ENCODE measurements around the gene ZBTB3.
"Not testable (repeated sequence)": the region's sequence is repeated elsewhere in the genome, so short reads cannot be mapped to it uniquely, and the experiment has no call there.

Gene ZBTB3

DNA sequence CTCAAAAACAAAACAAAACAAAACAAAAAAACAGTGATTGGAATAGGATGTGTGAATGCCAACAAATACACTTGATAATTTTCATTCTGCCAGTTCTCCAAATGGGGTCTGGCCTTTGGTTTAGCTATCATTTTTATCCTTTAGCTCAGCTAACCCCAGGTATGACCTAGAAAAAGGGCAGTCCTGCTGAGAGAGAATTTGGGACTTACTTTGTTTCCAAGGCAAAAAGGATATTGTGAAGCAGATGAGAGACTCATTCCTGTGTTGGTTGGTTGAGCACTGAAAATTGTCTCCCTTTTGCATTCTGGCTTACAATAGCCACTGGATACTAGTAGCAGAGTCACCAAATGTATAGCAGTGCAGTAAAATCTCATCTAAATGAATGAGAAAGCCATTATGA lies 16.8 kb downstream of the ZBTB3 start (continued):
- TF ChIP-seq ZNF112 (tag by site-specific recombination; IDR thresholded peaks at IDR 0.05), result no peak

DNA sequence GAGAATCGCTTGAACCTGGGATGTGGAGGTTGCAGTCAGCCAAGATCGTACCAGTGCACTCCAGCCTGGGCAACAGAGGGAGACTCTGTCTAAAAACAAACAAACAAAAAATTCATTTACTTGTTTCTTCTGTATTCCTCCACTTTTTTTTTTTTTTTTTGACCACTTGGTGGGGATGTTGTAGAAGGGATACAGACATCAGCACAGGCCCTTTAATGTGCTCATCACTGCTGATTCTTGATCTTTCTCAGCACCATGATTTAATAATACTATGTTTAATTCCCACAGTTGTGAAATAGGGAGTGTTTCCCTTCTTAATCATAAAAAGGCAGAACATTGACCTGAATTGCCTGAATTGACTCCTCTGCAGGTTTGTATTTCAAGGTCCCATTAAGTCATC lies 21.1 kb downstream of the ZBTB3 start:
- no peaks in the 10 kb centered on the region for H3K9me3 ChIP-seq (ENCODE audit: control insufficient read depth, insufficient read depth, low read depth, low read length)
- no peak overlapping the region for H3K27ac ChIP-seq (ENCODE audit: extremely low read depth, low read depth, low read length)
- peaks cover 19 to 41% of the 10 kb centered on the region in 2 experiments; a peak in 2 of 3 replicates for H3K36me3 ChIP-seq (ENCODE audit: control insufficient read depth in 2 of 2, insufficient read depth in 1 of 2, low read length in 2 of 2)
- ChIA-PET CTCF (interaction anchor here (0.6 to 1.4 kb wide), 4 partner anchors 20 to 290 kb away, joined by 3 to 5 read pairs (median 4); partner anchors contain the start of gene ZBTB3), POLR2A (interaction anchor here (10.0 kb wide), 1 partner anchor 22 kb away, joined by 137 read pairs; the partner anchor contains the start of gene ZBTB3)
- peaks cover 4% of the 10 kb centered on the region; the same call in 1 of the 2 replicates for H3K4me1 ChIP-seq (ENCODE audit: control insufficient read depth, insufficient read depth, low read length)
- no peak overlapping the region for H3K4me3 ChIP-seq (ENCODE audit: low read depth, low read length)
- TF ChIP-seq ZNF416 (tag by site-specific recombination; IDR thresholded peaks at IDR 0.05) (no peak), ZNF521 (tag by site-specific recombination; IDR thresholded peaks at IDR 0.05) (no peak), ZNF654 (tag by site-specific recombination; IDR thresholded peaks at IDR 0.05; ENCODE audit: low read depth) (peak; percentile 55), ZBTB20 (tag by site-specific recombination; IDR thresholded peaks at IDR 0.05) (no peak), KLF16 (tag by site-specific recombination; IDR thresholded peaks at IDR 0.05) (no peak)
- TF ChIP-seq, protein P1, sequence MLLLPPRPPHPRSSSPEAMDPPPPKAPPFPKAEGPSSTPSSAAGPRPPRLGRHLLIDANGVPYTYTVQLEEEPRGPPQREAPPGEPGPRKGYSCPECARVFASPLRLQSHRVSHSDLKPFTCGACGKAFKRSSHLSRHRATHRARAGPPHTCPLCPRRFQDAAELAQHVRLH (tag by site-specific recombination; IDR thresholded peaks at IDR 0.05), result no peak
- TF ChIP-seq, protein P2, sequence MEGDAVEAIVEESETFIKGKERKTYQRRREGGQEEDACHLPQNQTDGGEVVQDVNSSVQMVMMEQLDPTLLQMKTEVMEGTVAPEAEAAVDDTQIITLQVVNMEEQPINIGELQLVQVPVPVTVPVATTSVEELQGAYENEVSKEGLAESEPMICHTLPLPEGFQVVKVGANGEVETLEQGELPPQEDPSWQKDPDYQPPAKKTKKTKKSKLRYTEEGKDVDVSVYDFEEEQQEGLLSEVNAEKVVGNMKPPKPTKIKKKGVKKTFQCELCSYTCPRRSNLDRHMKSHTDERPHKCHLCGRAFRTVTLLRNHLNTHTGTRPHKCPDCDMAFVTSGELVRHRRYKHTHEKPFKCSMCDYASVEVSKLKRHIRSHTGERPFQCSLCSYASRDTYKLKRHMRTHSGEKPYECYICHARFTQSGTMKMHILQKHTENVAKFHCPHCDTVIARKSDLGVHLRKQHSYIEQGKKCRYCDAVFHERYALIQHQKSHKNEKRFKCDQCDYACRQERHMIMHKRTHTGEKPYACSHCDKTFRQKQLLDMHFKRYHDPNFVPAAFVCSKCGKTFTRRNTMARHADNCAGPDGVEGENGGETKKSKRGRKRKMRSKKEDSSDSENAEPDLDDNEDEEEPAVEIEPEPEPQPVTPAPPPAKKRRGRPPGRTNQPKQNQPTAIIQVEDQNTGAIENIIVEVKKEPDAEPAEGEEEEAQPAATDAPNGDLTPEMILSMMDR (tag by site-specific recombination; IDR thresholded peaks at IDR 0.05), result peak; percentile 34; the same call in 1 of the 2 replicates

DNA sequence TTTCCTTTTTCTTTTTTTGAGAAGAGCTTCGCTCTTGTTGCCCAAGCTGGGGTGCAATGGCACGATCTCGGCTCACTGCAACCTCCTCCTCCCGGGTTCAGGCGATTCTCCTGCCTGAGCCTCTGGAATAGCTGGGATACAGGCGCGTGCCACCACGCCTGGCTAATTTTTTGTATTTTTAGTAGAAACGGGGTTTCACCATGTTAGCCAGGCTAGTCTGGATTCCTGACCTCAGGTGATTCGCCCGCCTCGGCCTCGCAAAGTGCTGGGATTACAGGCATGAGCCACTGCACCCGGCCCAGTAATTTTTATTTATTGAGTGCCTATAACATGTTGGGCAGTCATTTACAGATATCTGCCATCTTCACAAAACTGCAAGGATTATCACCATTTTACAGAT lies 23.9 kb downstream of the ZBTB3 start:
- ChIA-PET CTCF (interaction anchor here (0.9 to 2.5 kb wide), 2 partner anchors 25 to 39 kb away, joined by 4 to 13 read pairs; no protein-coding TSS in a partner anchor), POLR2A (interaction anchor here (0.6 to 10.0 kb wide), 7 partner anchors 25 to 315 kb away, joined by 3 to 137 read pairs (median 3); partner anchors contain the start of genes B3GAT3, SLC3A2, TAF6L and ZBTB3)
- H3K4me3 ChIP-seq (ENCODE audit: low read depth, low read length); H3K27ac ChIP-seq (ENCODE audit: extremely low read depth, low read depth, low read length); H3K9me3 ChIP-seq (ENCODE audit: control insufficient read depth, insufficient read depth, low read depth, low read length); H3K4me1 ChIP-seq (ENCODE audit: control insufficient read depth, insufficient read depth, low read length): not testable (repeated sequence)
- H3K36me3 ChIP-seq (ENCODE audit: control insufficient read depth in 2 of 2, insufficient read depth in 1 of 2, low read length in 2 of 2), result peaks cover 15 to 37% of the 10 kb centered on the region in 2 experiments; a peak in 2 of 3 replicates

DNA sequence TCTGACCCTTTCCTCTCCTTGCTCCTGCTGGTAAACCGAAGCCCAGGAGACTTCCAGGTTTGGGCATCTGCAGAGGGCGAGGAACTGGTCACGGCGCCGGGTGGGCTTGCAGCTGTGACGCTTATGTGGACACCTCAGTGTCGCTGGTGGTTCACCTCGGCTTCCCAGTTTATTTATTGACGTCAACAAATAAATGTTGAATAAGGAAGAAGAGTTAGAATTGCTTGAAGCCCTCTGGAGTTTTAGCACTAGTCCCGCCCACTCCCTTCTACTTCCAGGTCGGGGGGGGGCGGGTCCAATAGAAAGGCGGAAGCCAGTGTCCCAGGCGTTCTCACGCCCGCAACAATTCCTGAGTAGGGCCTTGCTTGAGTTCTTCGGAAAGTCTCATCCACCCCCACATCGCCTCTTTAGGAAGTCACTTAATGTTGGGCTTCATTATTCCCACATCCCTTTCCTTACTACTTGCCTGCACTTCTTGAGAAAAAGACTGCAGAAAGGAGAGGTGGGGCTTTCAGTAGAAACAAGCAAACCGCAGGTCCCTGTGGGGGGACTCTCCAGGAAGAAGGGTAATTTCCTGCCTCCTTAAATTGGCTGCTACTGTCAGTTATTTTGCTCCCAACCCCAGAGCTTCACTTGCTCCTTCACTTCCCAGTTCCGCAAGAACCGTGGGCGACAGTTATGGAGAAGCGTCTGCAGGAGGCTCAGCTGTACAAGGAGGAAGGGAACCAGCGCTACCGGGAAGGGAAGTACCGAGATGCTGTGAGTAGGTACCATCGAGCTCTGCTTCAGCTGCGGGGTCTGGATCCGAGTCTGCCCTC lies 25.6 kb downstream of the ZBTB3 start, which contains the start of gene TTC9C:
TSS of gene TTC9C (plus strand) at position 316 of the 818 bp plus-strand sequence. CDS start at position 679, 363 bp downstream.
- no peaks in the 10 kb centered on the region for H3K9me3 ChIP-seq (ENCODE audit: control insufficient read depth, insufficient read depth, low read depth, low read length)
- CTCF ChIA-PET, result interaction anchor here (0.7 to 0.9 kb wide), 2 partner anchors 41 to 413 kb away, joined by 3 to 5 read pairs; no protein-coding TSS in a partner anchor
- H3K36me3 ChIP-seq (ENCODE audit: control insufficient read depth in 2 of 2, insufficient read depth in 1 of 2, low read length in 2 of 2), result peaks cover 6 to 45% of the 10 kb centered on the region in 2 experiments; a peak in 2 of 3 replicates
- H3K4me1 ChIP-seq (ENCODE audit: control insufficient read depth, insufficient read depth, low read length), result peaks cover 4% of the 10 kb centered on the region; the same call in 1 of the 2 replicates
- peak within 1 kb of the TSS; percentile 93 for H3K4me3 ChIP-seq (ENCODE audit: low read depth, low read length)
- POLR2A ChIA-PET, result interaction anchor here (0.6 to 10.0 kb wide), 23 partner anchors 17 to 156 kb away, joined by 3 to 137 read pairs (median 9); partner anchors contain the start of genes BSCL2, EEF1G, GNG3 and INTS5
- H3K27ac ChIP-seq (ENCODE audit: extremely low read depth, low read depth, low read length), result peak within 1 kb of the TSS; percentile 98
- TF ChIP-seq ZNF791 (tag by site-specific recombination; IDR thresholded peaks at IDR 0.05) (no peak), GLIS2 (tag by site-specific recombination; IDR thresholded peaks at IDR 0.05) (0 out of 2 replicates have a peak, but pooled peaks have one; percentile 34), ZNF830 (tag by site-specific recombination; IDR thresholded peaks at IDR 0.05; ENCODE audit: low read depth) (no peak), KLF9 (tag by site-specific recombination; IDR thresholded peaks at IDR 0.05; ENCODE audit: low read depth) (peak; percentile 83), KLF8 (tag by site-specific recombination; IDR thresholded peaks at IDR 0.05) (peak; percentile 44; the same call in 1 of the 2 replicates), ZNF341 (tag by site-specific recombination; IDR thresholded peaks at IDR 0.05; ENCODE audit: low read depth) (peak; percentile 59), EGR2 (tag by site-specific recombination; IDR thresholded peaks at IDR 0.05; ENCODE audit: low read depth) (peak; percentile 27; the same call in 1 of the 2 replicates), BCL11A (tag by site-specific recombination; IDR thresholded peaks at IDR 0.05; ENCODE audit: low read depth) (no peak)
- TF ChIP-seq, protein P3, sequence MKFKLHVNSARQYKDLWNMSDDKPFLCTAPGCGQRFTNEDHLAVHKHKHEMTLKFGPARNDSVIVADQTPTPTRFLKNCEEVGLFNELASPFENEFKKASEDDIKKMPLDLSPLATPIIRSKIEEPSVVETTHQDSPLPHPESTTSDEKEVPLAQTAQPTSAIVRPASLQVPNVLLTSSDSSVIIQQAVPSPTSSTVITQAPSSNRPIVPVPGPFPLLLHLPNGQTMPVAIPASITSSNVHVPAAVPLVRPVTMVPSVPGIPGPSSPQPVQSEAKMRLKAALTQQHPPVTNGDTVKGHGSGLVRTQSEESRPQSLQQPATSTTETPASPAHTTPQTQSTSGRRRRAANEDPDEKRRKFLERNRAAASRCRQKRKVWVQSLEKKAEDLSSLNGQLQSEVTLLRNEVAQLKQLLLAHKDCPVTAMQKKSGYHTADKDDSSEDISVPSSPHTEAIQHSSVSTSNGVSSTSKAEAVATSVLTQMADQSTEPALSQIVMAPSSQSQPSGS (tag by site-specific recombination; IDR thresholded peaks at IDR 0.05; ENCODE audit: low read depth), result peak; percentile 31; the same call in 1 of the 2 replicates
- TF ChIP-seq, protein P4, sequence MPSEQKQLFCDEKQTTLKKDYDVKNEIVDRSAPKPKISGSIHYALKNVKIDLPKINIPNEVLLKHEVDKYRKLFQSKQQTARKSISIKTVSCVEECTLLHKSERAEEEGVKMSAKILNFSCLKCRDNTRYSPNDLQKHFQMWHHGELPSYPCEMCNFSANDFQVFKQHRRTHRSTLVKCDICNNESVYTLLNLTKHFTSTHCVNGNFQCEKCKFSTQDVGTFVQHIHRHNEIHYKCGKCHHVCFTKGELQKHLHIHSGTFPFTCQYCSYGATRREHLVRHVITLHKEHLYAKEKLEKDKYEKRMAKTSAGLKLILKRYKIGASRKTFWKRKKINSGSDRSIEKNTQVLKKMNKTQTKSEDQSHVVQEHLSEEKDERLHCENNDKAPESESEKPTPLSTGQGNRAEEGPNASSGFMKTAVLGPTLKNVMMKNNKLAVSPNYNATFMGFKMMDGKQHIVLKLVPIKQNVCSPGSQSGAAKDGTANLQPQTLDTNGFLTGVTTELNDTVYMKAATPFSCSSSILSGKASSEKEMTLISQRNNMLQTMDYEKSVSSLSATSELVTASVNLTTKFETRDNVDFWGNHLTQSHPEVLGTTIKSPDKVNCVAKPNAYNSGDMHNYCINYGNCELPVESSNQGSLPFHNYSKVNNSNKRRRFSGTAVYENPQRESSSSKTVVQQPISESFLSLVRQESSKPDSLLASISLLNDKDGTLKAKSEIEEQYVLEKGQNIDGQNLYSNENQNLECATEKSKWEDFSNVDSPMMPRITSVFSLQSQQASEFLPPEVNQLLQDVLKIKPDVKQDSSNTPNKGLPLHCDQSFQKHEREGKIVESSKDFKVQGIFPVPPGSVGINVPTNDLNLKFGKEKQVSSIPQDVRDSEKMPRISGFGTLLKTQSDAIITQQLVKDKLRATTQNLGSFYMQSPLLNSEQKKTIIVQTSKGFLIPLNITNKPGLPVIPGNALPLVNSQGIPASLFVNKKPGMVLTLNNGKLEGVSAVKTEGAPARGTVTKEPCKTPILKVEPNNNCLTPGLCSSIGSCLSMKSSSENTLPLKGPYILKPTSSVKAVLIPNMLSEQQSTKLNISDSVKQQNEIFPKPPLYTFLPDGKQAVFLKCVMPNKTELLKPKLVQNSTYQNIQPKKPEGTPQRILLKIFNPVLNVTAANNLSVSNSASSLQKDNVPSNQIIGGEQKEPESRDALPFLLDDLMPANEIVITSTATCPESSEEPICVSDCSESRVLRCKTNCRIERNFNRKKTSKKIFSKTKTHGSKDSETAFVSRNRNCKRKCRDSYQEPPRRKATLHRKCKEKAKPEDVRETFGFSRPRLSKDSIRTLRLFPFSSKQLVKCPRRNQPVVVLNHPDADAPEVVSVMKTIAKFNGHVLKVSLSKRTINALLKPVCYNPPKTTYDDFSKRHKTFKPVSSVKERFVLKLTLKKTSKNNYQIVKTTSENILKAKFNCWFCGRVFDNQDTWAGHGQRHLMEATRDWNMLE (tag by site-specific recombination; conservative IDR thresholded peaks at IDR 0.05; ENCODE audit: low read depth), result peak; percentile 74

Measured in HEK293 (cell line).